Measurements from ENCODE around the gene CASZ1. TPM values are rescaled to one million over a fixed set of nuclear protein-coding genes. Genes with fewer than 3 reads are reported as not detected.

The CASZ1 gene
- polyA plus RNA-seq, 2 of the 4 experiments (the other 2 are of a cell fraction) = 0.52 to 1.2 TPM

DNA sequence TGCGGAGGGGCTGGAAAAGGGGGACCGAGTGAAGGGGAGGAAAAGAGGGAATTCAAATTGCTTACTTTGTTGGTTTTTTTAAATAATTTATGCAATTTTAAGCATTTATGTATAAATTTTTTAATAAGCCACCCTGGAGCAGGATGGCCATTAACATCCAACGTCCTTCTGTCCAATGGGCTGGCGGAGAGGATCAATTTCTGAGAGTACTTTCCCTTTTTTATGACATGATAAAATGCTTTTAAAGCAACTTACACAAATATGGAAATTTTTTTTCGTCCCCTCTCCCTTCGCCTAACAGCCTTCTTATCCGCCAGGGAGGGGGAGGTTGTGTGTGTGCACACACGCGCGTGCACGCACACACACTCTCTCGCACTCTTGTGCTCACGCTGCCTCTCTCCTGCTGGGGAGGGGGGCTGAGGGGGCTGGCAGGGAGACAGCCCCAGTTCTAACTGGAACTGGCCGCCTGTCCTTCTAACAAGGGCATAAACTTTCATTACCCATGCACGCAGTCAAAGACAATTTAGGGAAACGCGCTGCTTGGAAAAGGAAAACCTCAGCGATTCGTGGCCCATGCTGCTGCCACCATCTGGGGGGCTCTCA lies 123.2 kb downstream of the CASZ1 start (continued):
- TF ChIP-seq, protein P1, sequence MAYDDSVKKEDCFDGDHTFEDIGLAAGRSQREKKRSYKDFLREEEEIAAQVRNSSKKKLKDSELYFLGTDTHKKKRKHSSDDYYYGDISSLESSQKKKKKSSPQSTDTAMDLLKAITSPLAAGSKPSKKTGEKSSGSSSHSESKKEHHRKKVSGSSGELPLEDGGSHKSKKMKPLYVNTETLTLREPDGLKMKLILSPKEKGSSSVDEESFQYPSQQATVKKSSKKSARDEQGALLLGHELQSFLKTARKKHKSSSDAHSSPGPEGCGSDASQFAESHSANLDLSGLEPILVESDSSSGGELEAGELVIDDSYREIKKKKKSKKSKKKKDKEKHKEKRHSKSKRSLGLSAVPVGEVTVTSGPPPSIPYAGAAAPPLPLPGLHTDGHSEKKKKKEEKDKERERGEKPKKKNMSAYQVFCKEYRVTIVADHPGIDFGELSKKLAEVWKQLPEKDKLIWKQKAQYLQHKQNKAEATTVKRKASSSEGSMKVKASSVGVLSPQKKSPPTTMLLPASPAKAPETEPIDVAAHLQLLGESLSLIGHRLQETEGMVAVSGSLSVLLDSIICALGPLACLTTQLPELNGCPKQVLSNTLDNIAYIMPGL (CRISPR knock-in tag; IDR thresholded peaks at IDR 0.05; ENCODE audit: borderline replicate concordance) = no peak
- TF ChIP-seq FOXS1 (CRISPR knock-in tag; IDR thresholded peaks at IDR 0.05) (no peak), EP300 (IDR thresholded peaks at IDR 0.05) (no peak), POLR2AphosphoS2 (conservative IDR thresholded peaks at IDR 0.05; ENCODE audit: low read length) (no peak), USF2 (IDR thresholded peaks at IDR 0.05) (no peak), CBX2 (IDR thresholded peaks at IDR 0.05; ENCODE audit: borderline replicate concordance, low read depth) (no peak), EHF (CRISPR knock-in tag; IDR thresholded peaks at IDR 0.05) (no peak)
- TF ChIP-seq, protein P2, sequence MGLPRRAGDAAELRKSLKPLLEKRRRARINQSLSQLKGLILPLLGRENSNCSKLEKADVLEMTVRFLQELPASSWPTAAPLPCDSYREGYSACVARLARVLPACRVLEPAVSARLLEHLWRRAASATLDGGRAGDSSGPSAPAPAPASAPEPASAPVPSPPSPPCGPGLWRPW (IDR thresholded peaks at IDR 0.05) = no peak
- TF ChIP-seq, protein P3, sequence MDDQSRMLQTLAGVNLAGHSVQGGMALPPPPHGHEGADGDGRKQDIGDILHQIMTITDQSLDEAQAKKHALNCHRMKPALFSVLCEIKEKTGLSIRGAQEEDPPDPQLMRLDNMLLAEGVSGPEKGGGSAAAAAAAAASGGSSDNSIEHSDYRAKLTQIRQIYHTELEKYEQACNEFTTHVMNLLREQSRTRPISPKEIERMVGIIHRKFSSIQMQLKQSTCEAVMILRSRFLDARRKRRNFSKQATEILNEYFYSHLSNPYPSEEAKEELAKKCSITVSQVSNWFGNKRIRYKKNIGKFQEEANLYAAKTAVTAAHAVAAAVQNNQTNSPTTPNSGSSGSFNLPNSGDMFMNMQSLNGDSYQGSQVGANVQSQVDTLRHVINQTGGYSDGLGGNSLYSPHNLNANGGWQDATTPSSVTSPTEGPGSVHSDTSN (IDR thresholded peaks at IDR 0.05) = no peak

DNA sequence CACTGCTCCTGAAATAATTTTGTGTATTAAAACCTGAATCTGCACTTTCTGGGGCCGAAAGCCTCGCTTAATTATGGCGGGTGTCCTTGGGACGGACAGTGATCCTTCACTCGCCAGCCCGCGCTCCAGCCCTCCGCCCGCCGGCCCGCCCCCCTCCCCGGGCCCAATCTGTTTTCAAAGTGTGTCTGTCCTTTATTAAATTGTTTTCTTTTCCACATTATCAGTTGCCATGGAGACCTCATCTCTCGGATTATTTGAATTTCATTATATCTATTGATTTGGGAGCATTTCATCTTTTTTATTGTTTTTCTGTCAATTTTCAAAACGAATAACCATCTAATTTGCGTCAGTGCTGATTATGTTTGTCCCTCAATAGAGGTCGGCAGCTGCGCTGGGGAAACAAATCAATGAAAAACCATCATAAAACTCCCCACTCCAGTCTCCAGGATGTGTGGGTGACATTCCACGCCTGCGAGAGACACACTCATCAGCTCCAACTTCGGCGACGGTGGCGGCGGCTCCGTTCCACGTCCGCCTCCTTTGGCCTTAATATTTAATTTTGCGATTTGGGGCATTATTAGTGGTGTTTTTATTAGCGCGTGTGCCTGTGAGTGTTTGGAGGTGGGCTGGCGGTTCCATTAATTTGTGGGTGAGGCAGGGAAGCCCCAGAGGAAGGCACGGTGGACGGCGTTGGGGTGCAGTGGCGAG lies 123.9 kb downstream of the CASZ1 start:
- no peak for ATAC-seq
- no peak overlapping the region for H3K4me2 ChIP-seq
- FAIRE-seq = no peak
- no peak for TF ChIP-seq NR3C1 (IDR thresholded peaks at IDR 0.05)
- TF ChIP-seq CTCF (IDR thresholded peaks at IDR 0.05) = no peak
- no peak for TF ChIP-seq HDAC2 (IDR thresholded peaks at IDR 0.05)
- no peak for TF ChIP-seq HOXB13 (CRISPR knock-in tag; IDR thresholded peaks at IDR 0.05; ENCODE audit: low read depth)
- no peak for TF ChIP-seq USF2 (IDR thresholded peaks at IDR 0.05)
- TF ChIP-seq JUNB (IDR thresholded peaks at IDR 0.05) = no peak
- TF ChIP-seq, protein P4, sequence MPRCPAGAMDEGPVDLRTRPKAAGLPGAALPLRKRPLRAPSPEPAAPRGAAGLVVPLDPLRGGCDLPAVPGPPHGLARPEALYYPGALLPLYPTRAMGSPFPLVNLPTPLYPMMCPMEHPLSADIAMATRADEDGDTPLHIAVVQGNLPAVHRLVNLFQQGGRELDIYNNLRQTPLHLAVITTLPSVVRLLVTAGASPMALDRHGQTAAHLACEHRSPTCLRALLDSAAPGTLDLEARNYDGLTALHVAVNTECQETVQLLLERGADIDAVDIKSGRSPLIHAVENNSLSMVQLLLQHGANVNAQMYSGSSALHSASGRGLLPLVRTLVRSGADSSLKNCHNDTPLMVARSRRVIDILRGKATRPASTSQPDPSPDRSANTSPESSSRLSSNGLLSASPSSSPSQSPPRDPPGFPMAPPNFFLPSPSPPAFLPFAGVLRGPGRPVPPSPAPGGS (IDR thresholded peaks at IDR 0.05) = no peak
- no peak for TF ChIP-seq GATA3 (IDR thresholded peaks at IDR 0.05; ENCODE audit: borderline replicate concordance)
- TF ChIP-seq, protein P2 (IDR thresholded peaks at IDR 0.05) = no peak
- TF ChIP-seq MAZ (IDR thresholded peaks at IDR 0.05; ENCODE audit: borderline replicate concordance, low read depth, low read length) = no peak
- no peak for TF ChIP-seq ZNF302 (CRISPR knock-in tag; IDR thresholded peaks at IDR 0.05)
- TF ChIP-seq NFE2L2 (conservative IDR thresholded peaks at IDR 0.05; ENCODE audit: low read length) = no peak
- no peak for TF ChIP-seq KDM1A (IDR thresholded peaks at IDR 0.05; ENCODE audit: low read depth)
- TF ChIP-seq RCOR1 (IDR thresholded peaks at IDR 0.05; ENCODE audit: low read depth, low read length) = no peak
- no peak for TF ChIP-seq POLR2A (IDR thresholded peaks at IDR 0.05; ENCODE audit: low read length)
- no peak for TF ChIP-seq CHD2 (IDR thresholded peaks at IDR 0.05; ENCODE audit: low read length, partially characterized antibody)
- no peak for TF ChIP-seq CHD4 (IDR thresholded peaks at IDR 0.05; ENCODE audit: borderline replicate concordance)
- no peak for TF ChIP-seq EHMT2 (IDR thresholded peaks at IDR 0.05; ENCODE audit: low read depth)
- no peak for TF ChIP-seq KDM5A (IDR thresholded peaks at IDR 0.05)
- TF ChIP-seq EP300 (IDR thresholded peaks at IDR 0.05) = no peak
- ChIA-PET CTCF (no interaction called here), POLR2A (no interaction called here)
- H3K9me3 ChIP-seq = no peaks in the 10 kb centered on the region
- 87% methylated on average over 32 of the region's 35 CpGs for WGBS (ENCODE audit: missing lambda C conversion rate)
- no peak for DNase-seq (ENCODE audit: low read depth in 1 of 2, low spot score in 1 of 2)
- H3K4me1 ChIP-seq = no peaks in the 10 kb centered on the region
- H3K4me3 ChIP-seq = no peak overlapping the region
- no peak overlapping the region for H3K27ac ChIP-seq
